Erythroblast (primary cell): ENCODE measurements around the gene UNC119.

Experiments used
- GATA1 ChIP-seq: IDR thresholded peaks from 2 replicates; pipeline ENCODE4 v1.6.1; 2011; ENCODE audit warnings: low read depth, mild to moderate bottlenecking, control low read depth, low read length, moderate library complexity
- POLR2A ChIP-seq: IDR thresholded peaks from 2 replicates; pipeline ENCODE4 v1.6.1; 2011; ENCODE audit warnings: mild to moderate bottlenecking, low read length

DNA sequence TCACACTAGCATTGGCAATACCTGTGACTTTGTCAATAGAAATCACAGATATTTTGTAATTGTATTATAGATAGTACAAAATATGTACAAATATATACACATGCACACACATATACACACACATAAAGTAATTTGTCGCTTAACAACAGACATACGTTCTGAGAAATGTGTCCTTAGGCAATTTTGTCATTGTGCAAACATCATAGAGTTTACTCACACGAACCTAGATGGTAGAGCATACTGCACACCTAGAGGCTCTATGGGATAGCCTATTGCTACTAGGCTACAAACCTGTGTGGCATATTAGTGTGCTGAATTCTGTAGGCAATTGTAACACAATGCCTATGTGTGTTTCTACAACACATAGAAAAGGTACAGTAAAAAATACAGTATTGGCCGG is 11.0 kb downstream of the UNC119 start:
- TF ChIP-seq POLR2A = no peak
- TF ChIP-seq GATA1 = no peak
